GM04504 (cell line): Measurements from ENCODE around the gene IGLL1.
"Not testable (repeated sequence)": the region's sequence is repeated elsewhere in the genome, so short reads cannot be mapped to it uniquely, and the experiment has no call there.

ENCODE experiments used
- DNase-seq: peaks from one replicate; pipeline ENCODE4 v3.0.0-alpha.2; 2012; ENCODE audit warnings: low read depth

IGLL1 gene

GRCh38 chr22:23562186-23562585 lies 17.9 kb downstream of the IGLL1 start:
- no peak for DNase-seq

GRCh38 chr22:23561025-23561510 lies 19.0 kb downstream of the IGLL1 start:
- not testable (repeated sequence) for DNase-seq

GRCh38 chr22:23560215-23560614 lies 19.9 kb downstream of the IGLL1 start:
- DNase-seq = not testable (repeated sequence)

- DNase-seq = no peak
Observed at GRCh38 chr22:23557467-23557866, 22.6 kb downstream of the IGLL1 start.

- no peak for DNase-seq
Observed at GRCh38 chr22:23557036-23557435, 23.1 kb downstream of the IGLL1 start.

GRCh38 chr22:23556026-23556620 lies 24.0 kb downstream of the IGLL1 start:
- no peak for DNase-seq

- no peak for DNase-seq
Observed at GRCh38 chr22:23555118-23555517, 25.0 kb downstream of the IGLL1 start.

- no peak for DNase-seq
Observed at GRCh38 chr22:23553924-23554870, 25.9 kb downstream of the IGLL1 start.

GRCh38 chr22:23553438-23553837 lies 26.7 kb downstream of the IGLL1 start:
- no peak for DNase-seq

GRCh38 chr22:23552573-23552972 lies 27.5 kb downstream of the IGLL1 start:
- no peak for DNase-seq

GRCh38 chr22:23551385-23551784 lies 28.7 kb downstream of the IGLL1 start:
- DNase-seq = no peak

- no peak for DNase-seq
Observed at GRCh38 chr22:23550049-23550650, 29.9 kb downstream of the IGLL1 start.

- DNase-seq = no peak
Observed at GRCh38 chr22:23549198-23549595, 30.9 kb downstream of the IGLL1 start.

GRCh38 chr22:23548501-23549197 lies 31.4 kb downstream of the IGLL1 start:
- no peak for DNase-seq

GRCh38 chr22:23547818-23548500 lies 32.1 kb downstream of the IGLL1 start:
- no peak for DNase-seq

GRCh38 chr22:23547382-23547781 lies 32.7 kb downstream of the IGLL1 start:
- not testable (repeated sequence) for DNase-seq

GRCh38 chr22:23544852-23545251 lies 35.2 kb downstream of the IGLL1 start:
- no peak for DNase-seq

GRCh38 chr22:23543506-23544000 lies 36.5 kb downstream of the IGLL1 start:
- DNase-seq = not testable (repeated sequence)

GRCh38 chr22:23542933-23543332 lies 37.2 kb downstream of the IGLL1 start:
- DNase-seq = no peak

GRCh38 chr22:23542391-23542790 lies 37.7 kb downstream of the IGLL1 start:
- DNase-seq = not testable (repeated sequence)

- not testable (repeated sequence) for DNase-seq
Observed at GRCh38 chr22:23541849-23542281, 38.2 kb downstream of the IGLL1 start.
